GM23338 (cell line): ENCODE data around the gene PPM1E. TPM values are rescaled to one million over a fixed set of nuclear protein-coding genes. Genes with fewer than 3 reads are reported as not detected.

Experiments used
- ATAC-seq: fragments of 200-7000 bp; cut with Tn5 transposase; 3 replicates; pipeline ENCODE4 v1.9.1; 2020
- DNase-seq: peaks from one replicate; pipeline ENCODE4 v3.0.0-alpha.2; 2015; ENCODE audit warnings: low spot score
- H2AFZ ChIP-seq: fragments of 200-600 bp; sonication (generic); 2 replicates; pipeline ENCODE4 v1.8.0; 2016; ENCODE audit warnings: antibody characterized with exemption, mild to moderate bottlenecking, moderate library complexity
- H3F3A ChIP-seq: fragments of 200-600 bp; sonication (generic); replicated peaks from 2 replicates; pipeline ENCODE4 v1.8.0; 2017; ENCODE audit warnings: antibody characterized with exemption, mixed run types, low read depth
- H3K27ac ChIP-seq: fragments of 200-600 bp; sonication (generic); 2 replicates; pipeline ENCODE4 v1.6.1; 2016; ENCODE audit warnings: low read depth
- H3K27me3 ChIP-seq: fragments of 200-600 bp; sonication (generic); 2 replicates; pipeline ENCODE4 v1.8.0; 2016; ENCODE audit warnings: mild to moderate bottlenecking, mixed run types, moderate library complexity; ENCODE audit not compliant: insufficient read depth
- H3K36me3 ChIP-seq: fragments of 200-600 bp; sonication (generic); 2 replicates; pipeline ENCODE4 v1.8.0; 2016; ENCODE audit warnings: mild to moderate bottlenecking; ENCODE audit not compliant: insufficient read depth
- H3K4me1 ChIP-seq: fragments of 200-600 bp; sonication (generic); 2 replicates; pipeline ENCODE4 v1.8.0; 2016; ENCODE audit warnings: mild to moderate bottlenecking, moderate library complexity; ENCODE audit not compliant: insufficient read depth
- H3K4me2 ChIP-seq: fragments of 200-600 bp; sonication (generic); 2 replicates; pipeline ENCODE4 v1.7.1; 2017; ENCODE audit warnings: mixed run types
- H3K4me3 ChIP-seq: fragments of 200-600 bp; sonication (generic); 2 replicates; pipeline ENCODE4 v1.6.1; 2016; ENCODE audit warnings: mixed run types
- H3K79me2 ChIP-seq: fragments of 200-600 bp; sonication (generic); replicated peaks from 2 replicates; pipeline ENCODE4 v1.8.0; 2017; ENCODE audit warnings: mild to moderate bottlenecking; ENCODE audit not compliant: insufficient read depth
- H3K9me2 ChIP-seq: fragments of 200-600 bp; sonication (generic); 2 replicates; pipeline ENCODE4 v1.8.0; 2017; ENCODE audit not compliant: insufficient read depth
- H4K20me1 ChIP-seq: fragments of 200-600 bp; sonication (generic); replicated peaks from 2 replicates; pipeline ENCODE4 v1.8.0; 2017; ENCODE audit warnings: mild to moderate bottlenecking; ENCODE audit not compliant: insufficient read depth
- H3K27ac Mint-ChIP-seq: 2 replicates; pipeline ENCODE4 v1.8.0; 2020; ENCODE audit warnings: inconsistent platforms, mild to moderate bottlenecking, moderate library complexity, mixed read lengths
- H3K27me3 Mint-ChIP-seq: 3 replicates; pipeline ENCODE4 v1.8.0; 2022; ENCODE audit warnings: low read depth, mild to moderate bottlenecking, moderate library complexity, mixed read lengths, inconsistent platforms; ENCODE audit not compliant: insufficient read depth, poor library complexity
- H3K36me3 Mint-ChIP-seq: 3 replicates; pipeline ENCODE4 v1.8.0; 2021; ENCODE audit warnings: low read depth, mild to moderate bottlenecking, inconsistent platforms, moderate library complexity, mixed read lengths
- H3K4me1 Mint-ChIP-seq: 3 replicates; pipeline ENCODE4 v1.8.0; 2020; ENCODE audit warnings: mild to moderate bottlenecking, inconsistent platforms, mixed read lengths
- H3K4me3 Mint-ChIP-seq: 3 replicates; pipeline ENCODE4 v1.8.0; 2021; ENCODE audit warnings: moderate library complexity, mild to moderate bottlenecking, inconsistent platforms, mixed read lengths
- H3K9me3 Mint-ChIP-seq: 3 replicates; pipeline ENCODE4 v1.8.0; 2020; ENCODE audit warnings: moderate library complexity, mild to moderate bottlenecking, inconsistent platforms, mixed read lengths
- CREB1 ChIP-seq: fragments of 250-450 bp; sonication (Bioruptor Pico); IDR thresholded peaks from 2 replicates; pipeline ENCODE4 v1.5.0; 2020; ENCODE audit warnings: low read depth, mild to moderate bottlenecking, moderate library complexity
- EZH2 ChIP-seq: fragments of 200-600 bp; sonication (generic); IDR thresholded peaks from one replicate; pipeline ENCODE4 v1.8.0; 2017; ENCODE audit warnings: antibody characterized with exemption, mild to moderate bottlenecking, low read depth; ENCODE audit not compliant: unreplicated experiment
- EZH2phosphoT487 ChIP-seq: fragments of 200-600 bp; sonication (generic); IDR thresholded peaks from one replicate; pipeline ENCODE4 v1.8.1; 2018; ENCODE audit warnings: antibody characterized with exemption; ENCODE audit not compliant: unreplicated experiment
- JUNB ChIP-seq: IDR thresholded peaks from one replicate; pipeline ENCODE4 v1.6.1; 2016; ENCODE audit warnings: antibody characterized with exemption; ENCODE audit not compliant: unreplicated experiment
- NANOG ChIP-seq: IDR thresholded peaks from 2 replicates; pipeline ENCODE4 v1.6.1; 2016; ENCODE audit warnings: antibody characterized with exemption, borderline replicate concordance
- POLR2AphosphoS5 ChIP-seq: IDR thresholded peaks from 2 replicates; pipeline ENCODE4 v1.6.1; 2016; ENCODE audit warnings: antibody characterized with exemption, low read depth
- STAT1 ChIP-seq: IDR thresholded peaks from one replicate; pipeline ENCODE4 v1.6.1; 2016; ENCODE audit warnings: antibody characterized with exemption; ENCODE audit not compliant: unreplicated experiment
- ZNF114 ChIP-seq: fragments of 250-450 bp; sonication (Bioruptor Pico); IDR thresholded peaks from 2 replicates; pipeline ENCODE4 v1.5.0; 2020; ENCODE audit warnings: mild to moderate bottlenecking, moderate library complexity
- ZNF331 ChIP-seq: fragments of 250-450 bp; sonication (Bioruptor Pico); IDR thresholded peaks from 2 replicates; pipeline ENCODE4 v1.5.0; 2020; ENCODE audit warnings: low read depth, mild to moderate bottlenecking, moderate library complexity
- polyA plus RNA-seq: library from polyadenylated mRNA; unstranded; fragments of >200 nt; fragmentation: Nextera tagmentation; extraction: Ambion mirVana; gene quantifications from 2 replicates; pipeline ENCODE4 v1.2.1, GENCODE V29; 2016
- total RNA-seq: library from RNA; depleted of rRNA; stranded (reverse); fragments of >200 nt; shearing (Covaris generic); gene quantifications from 2 replicates; pipeline ENCODE4 v1.2.3, GENCODE V29; 2014
- TF ChIP-seq, protein P1 (sequence below): IDR thresholded peaks from one replicate; pipeline ENCODE4 v1.6.1; 2018; ENCODE audit warnings: antibody characterized with exemption; ENCODE audit not compliant: unreplicated experiment
- TF ChIP-seq, protein P2 (sequence below), 2 experiments: fragments of 200-600 bp in 1 of 2; sonication (generic) in 1 of 2; conservative IDR thresholded peaks; 2 replicates each; pipeline versions ENCODE4 v1.5.1 to v1.6.1; 2016 to 2017; ENCODE audit warnings: antibody characterized with exemption in 2 of 2, low read depth in 2 of 2, mild to moderate bottlenecking in 2 of 2, moderate library complexity in 1 of 2
- TF ChIP-seq, protein P3 (sequence below): fragments of 250-450 bp; sonication (Bioruptor Pico); IDR thresholded peaks from 2 replicates; pipeline ENCODE4 v1.5.0; 2020; ENCODE audit warnings: mild to moderate bottlenecking, moderate library complexity
- TF ChIP-seq, protein P4 (sequence below): IDR thresholded peaks from 2 replicates; pipeline ENCODE4 v1.6.1; 2016; ENCODE audit warnings: antibody characterized with exemption

Gene PPM1E
- total and polyA plus RNA-seq, 2 experiments from 2014 or later = 2.1 to 13.8 TPM

DNA sequence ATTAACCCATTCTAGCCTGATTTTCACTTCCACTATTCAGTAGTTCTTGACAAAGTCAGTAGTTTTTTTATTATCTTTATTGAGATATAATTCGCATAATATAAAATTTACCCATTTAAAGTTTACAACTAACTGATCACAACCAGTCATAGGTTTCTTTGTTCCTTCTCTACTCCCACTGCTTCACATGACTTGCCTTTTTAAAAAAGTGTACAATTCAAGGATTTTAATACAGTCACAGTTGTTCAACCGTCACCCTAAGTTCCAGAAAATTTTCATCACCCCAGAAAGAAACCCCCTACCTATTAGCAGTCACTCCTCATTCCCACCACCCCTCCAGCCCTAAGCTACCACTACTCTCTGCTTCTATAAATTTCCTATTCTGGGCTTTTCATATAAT is 188.5 kb downstream of the PPM1E start:
- TF ChIP-seq, protein P1, sequence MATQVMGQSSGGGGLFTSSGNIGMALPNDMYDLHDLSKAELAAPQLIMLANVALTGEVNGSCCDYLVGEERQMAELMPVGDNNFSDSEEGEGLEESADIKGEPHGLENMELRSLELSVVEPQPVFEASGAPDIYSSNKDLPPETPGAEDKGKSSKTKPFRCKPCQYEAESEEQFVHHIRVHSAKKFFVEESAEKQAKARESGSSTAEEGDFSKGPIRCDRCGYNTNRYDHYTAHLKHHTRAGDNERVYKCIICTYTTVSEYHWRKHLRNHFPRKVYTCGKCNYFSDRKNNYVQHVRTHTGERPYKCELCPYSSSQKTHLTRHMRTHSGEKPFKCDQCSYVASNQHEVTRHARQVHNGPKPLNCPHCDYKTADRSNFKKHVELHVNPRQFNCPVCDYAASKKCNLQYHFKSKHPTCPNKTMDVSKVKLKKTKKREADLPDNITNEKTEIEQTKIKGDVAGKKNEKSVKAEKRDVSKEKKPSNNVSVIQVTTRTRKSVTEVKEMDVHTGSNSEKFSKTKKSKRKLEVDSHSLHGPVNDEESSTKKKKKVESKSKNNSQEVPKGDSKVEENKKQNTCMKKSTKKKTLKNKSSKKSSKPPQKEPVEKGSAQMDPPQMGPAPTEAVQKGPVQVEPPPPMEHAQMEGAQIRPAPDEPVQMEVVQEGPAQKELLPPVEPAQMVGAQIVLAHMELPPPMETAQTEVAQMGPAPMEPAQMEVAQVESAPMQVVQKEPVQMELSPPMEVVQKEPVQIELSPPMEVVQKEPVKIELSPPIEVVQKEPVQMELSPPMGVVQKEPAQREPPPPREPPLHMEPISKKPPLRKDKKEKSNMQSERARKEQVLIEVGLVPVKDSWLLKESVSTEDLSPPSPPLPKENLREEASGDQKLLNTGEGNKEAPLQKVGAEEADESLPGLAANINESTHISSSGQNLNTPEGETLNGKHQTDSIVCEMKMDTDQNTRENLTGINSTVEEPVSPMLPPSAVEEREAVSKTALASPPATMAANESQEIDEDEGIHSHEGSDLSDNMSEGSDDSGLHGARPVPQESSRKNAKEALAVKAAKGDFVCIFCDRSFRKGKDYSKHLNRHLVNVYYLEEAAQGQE = no peak
- TF ChIP-seq, protein P2, sequence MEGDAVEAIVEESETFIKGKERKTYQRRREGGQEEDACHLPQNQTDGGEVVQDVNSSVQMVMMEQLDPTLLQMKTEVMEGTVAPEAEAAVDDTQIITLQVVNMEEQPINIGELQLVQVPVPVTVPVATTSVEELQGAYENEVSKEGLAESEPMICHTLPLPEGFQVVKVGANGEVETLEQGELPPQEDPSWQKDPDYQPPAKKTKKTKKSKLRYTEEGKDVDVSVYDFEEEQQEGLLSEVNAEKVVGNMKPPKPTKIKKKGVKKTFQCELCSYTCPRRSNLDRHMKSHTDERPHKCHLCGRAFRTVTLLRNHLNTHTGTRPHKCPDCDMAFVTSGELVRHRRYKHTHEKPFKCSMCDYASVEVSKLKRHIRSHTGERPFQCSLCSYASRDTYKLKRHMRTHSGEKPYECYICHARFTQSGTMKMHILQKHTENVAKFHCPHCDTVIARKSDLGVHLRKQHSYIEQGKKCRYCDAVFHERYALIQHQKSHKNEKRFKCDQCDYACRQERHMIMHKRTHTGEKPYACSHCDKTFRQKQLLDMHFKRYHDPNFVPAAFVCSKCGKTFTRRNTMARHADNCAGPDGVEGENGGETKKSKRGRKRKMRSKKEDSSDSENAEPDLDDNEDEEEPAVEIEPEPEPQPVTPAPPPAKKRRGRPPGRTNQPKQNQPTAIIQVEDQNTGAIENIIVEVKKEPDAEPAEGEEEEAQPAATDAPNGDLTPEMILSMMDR (conservative IDR thresholded peaks at IDR 0.05; ENCODE audit: low read depth in 2 of 2) = no peak
- TF ChIP-seq, protein P3, sequence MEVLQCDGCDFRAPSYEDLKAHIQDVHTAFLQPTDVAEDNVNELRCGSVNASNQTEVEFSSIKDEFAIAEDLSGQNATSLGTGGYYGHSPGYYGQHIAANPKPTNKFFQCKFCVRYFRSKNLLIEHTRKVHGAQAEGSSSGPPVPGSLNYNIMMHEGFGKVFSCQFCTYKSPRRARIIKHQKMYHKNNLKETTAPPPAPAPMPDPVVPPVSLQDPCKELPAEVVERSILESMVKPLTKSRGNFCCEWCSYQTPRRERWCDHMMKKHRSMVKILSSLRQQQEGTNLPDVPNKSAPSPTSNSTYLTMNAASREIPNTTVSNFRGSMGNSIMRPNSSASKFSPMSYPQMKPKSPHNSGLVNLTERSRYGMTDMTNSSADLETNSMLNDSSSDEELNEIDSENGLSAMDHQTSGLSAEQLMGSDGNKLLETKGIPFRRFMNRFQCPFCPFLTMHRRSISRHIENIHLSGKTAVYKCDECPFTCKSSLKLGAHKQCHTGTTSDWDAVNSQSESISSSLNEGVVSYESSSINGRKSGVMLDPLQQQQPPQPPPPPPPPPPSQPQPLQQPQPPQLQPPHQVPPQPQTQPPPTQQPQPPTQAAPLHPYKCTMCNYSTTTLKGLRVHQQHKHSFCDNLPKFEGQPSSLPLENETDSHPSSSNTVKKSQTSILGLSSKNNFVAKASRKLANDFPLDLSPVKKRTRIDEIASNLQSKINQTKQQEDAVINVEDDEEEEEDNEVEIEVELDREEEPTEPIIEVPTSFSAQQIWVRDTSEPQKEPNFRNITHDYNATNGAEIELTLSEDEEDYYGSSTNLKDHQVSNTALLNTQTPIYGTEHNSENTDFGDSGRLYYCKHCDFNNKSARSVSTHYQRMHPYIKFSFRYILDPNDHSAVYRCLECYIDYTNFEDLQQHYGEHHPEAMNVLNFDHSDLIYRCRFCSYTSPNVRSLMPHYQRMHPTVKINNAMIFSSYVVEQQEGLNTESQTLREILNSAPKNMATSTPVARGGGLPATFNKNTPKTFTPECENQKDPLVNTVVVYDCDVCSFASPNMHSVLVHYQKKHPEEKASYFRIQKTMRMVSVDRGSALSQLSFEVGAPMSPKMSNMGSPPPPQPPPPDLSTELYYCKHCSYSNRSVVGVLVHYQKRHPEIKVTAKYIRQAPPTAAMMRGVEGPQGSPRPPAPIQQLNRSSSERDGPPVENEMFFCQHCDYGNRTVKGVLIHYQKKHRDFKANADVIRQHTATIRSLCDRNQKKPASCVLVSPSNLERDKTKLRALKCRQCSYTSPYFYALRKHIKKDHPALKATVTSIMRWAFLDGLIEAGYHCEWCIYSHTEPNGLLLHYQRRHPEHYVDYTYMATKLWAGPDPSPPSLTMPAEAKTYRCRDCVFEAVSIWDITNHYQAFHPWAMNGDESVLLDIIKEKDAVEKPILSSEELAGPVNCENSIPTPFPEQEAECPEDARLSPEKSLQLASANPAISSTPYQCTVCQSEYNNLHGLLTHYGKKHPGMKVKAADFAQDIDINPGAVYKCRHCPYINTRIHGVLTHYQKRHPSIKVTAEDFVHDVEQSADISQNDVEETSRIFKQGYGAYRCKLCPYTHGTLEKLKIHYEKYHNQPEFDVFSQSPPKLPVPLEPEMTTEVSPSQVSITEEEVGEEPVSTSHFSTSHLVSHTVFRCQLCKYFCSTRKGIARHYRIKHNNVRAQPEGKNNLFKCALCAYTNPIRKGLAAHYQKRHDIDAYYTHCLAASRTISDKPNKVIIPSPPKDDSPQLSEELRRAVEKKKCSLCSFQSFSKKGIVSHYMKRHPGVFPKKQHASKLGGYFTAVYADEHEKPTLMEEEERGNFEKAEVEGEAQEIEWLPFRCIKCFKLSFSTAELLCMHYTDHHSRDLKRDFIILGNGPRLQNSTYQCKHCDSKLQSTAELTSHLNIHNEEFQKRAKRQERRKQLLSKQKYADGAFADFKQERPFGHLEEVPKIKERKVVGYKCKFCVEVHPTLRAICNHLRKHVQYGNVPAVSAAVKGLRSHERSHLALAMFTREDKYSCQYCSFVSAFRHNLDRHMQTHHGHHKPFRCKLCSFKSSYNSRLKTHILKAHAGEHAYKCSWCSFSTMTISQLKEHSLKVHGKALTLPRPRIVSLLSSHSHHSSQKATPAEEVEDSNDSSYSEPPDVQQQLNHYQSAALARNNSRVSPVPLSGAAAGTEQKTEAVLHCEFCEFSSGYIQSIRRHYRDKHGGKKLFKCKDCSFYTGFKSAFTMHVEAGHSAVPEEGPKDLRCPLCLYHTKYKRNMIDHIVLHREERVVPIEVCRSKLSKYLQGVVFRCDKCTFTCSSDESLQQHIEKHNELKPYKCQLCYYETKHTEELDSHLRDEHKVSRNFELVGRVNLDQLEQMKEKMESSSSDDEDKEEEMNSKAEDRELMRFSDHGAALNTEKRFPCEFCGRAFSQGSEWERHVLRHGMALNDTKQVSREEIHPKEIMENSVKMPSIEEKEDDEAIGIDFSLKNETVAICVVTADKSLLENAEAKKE (CRISPR knock-in tag) = no peak
- TF ChIP-seq EZH2 = no peak
- no peak for TF ChIP-seq STAT1
- no peak for TF ChIP-seq EZH2phosphoT487
- no peak for TF ChIP-seq POLR2AphosphoS5
- TF ChIP-seq JUNB = no peak
- TF ChIP-seq ZNF331 (CRISPR knock-in tag) = no peak
- TF ChIP-seq, protein P4, sequence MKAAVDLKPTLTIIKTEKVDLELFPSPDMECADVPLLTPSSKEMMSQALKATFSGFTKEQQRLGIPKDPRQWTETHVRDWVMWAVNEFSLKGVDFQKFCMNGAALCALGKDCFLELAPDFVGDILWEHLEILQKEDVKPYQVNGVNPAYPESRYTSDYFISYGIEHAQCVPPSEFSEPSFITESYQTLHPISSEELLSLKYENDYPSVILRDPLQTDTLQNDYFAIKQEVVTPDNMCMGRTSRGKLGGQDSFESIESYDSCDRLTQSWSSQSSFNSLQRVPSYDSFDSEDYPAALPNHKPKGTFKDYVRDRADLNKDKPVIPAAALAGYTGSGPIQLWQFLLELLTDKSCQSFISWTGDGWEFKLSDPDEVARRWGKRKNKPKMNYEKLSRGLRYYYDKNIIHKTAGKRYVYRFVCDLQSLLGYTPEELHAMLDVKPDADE = no peak
- no peak for TF ChIP-seq CREB1
- TF ChIP-seq ZNF114 (CRISPR knock-in tag) = no peak
- no peak for TF ChIP-seq NANOG
- no peaks in the 10 kb centered on the region for H3K4me1 ChIP-seq
- no peaks in the 10 kb centered on the region for H3F3A ChIP-seq
- ATAC-seq (no peak), DNase-seq (no peak)
- Mint-ChIP-seq H3K9me3 (0 out of 3 replicates have a peak, but pooled peaks cover under 1% of the 10 kb centered on the region), H3K36me3 (no peaks in the 10 kb centered on the region), H3K27ac (no peak overlapping the region), H3K4me3 (no peak overlapping the region), H3K27me3 (no peaks in the 10 kb centered on the region), H3K4me1 (no peaks in the 10 kb centered on the region)
- H2AFZ ChIP-seq = no peak overlapping the region
- no peak overlapping the region for H3K4me3 ChIP-seq
- H3K79me2 ChIP-seq = no peaks in the 10 kb centered on the region
- H3K4me2 ChIP-seq = no peak overlapping the region
- no peaks in the 10 kb centered on the region for H3K36me3 ChIP-seq
- no peaks in the 10 kb centered on the region for H3K9me2 ChIP-seq
- no peaks in the 10 kb centered on the region for H3K27me3 ChIP-seq
- no peak overlapping the region for H3K27ac ChIP-seq
- no peaks in the 10 kb centered on the region for H4K20me1 ChIP-seq
